PFSK-1 (cell line): ENCODE data around the gene RHOT2.

ENCODE experiments used
- FOXP2 ChIP-seq: optimal IDR thresholded peaks from 2 replicates; pipeline ENCODE3; 2011; ENCODE audit warnings: borderline replicate concordance, control low read depth, inconsistent platforms; ENCODE audit not compliant: insufficient read depth; ENCODE audit errors: extremely low read length, extremely low read depth
- POLR2AphosphoS5 ChIP-seq: IDR thresholded peaks from 2 replicates; pipeline ENCODE4 v1.6.1; 2012; ENCODE audit warnings: low read depth, mild to moderate bottlenecking, control low read depth, low read length, moderate library complexity
- SIN3A ChIP-seq: IDR thresholded peaks from 2 replicates; pipeline ENCODE4 v1.6.1; 2012; ENCODE audit warnings: mild to moderate bottlenecking, low read length, moderate library complexity, borderline replicate concordance; ENCODE audit not compliant: insufficient read depth
- TAF1 ChIP-seq: IDR thresholded peaks from 2 replicates; pipeline ENCODE4 v1.6.1; 2012; ENCODE audit warnings: low read length, control low read depth, borderline replicate concordance; ENCODE audit not compliant: insufficient read depth
- TF ChIP-seq, protein P1 (sequence below), 2 experiments: IDR thresholded peaks; 2 replicates each; pipeline versions ENCODE4 v1.6.1 to v1.8.0; 2011 to 2012; ENCODE audit warnings: low read depth in 2 of 2, low read length in 2 of 2, control low read depth in 1 of 2, inconsistent platforms in 1 of 2, mild to moderate bottlenecking in 1 of 2, moderate library complexity in 1 of 2; ENCODE audit not compliant: insufficient read depth in 1 of 2

RHOT2 gene

GRCh38 chr16:672371-672770 lies 4.4 kb downstream of the RHOT2 start:
- TF ChIP-seq, protein P1, sequence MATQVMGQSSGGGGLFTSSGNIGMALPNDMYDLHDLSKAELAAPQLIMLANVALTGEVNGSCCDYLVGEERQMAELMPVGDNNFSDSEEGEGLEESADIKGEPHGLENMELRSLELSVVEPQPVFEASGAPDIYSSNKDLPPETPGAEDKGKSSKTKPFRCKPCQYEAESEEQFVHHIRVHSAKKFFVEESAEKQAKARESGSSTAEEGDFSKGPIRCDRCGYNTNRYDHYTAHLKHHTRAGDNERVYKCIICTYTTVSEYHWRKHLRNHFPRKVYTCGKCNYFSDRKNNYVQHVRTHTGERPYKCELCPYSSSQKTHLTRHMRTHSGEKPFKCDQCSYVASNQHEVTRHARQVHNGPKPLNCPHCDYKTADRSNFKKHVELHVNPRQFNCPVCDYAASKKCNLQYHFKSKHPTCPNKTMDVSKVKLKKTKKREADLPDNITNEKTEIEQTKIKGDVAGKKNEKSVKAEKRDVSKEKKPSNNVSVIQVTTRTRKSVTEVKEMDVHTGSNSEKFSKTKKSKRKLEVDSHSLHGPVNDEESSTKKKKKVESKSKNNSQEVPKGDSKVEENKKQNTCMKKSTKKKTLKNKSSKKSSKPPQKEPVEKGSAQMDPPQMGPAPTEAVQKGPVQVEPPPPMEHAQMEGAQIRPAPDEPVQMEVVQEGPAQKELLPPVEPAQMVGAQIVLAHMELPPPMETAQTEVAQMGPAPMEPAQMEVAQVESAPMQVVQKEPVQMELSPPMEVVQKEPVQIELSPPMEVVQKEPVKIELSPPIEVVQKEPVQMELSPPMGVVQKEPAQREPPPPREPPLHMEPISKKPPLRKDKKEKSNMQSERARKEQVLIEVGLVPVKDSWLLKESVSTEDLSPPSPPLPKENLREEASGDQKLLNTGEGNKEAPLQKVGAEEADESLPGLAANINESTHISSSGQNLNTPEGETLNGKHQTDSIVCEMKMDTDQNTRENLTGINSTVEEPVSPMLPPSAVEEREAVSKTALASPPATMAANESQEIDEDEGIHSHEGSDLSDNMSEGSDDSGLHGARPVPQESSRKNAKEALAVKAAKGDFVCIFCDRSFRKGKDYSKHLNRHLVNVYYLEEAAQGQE (IDR thresholded peaks at IDR 0.05; ENCODE audit: insufficient read depth in 1 of 2, low read depth in 2 of 2, low read length in 2 of 2) = no peak
- TF ChIP-seq FOXP2 = no peak
- TF ChIP-seq SIN3A = no peak

- TF ChIP-seq SIN3A (no peak), TAF1 (no peak)
Observed at GRCh38 chr16:672851-673250, 4.9 kb downstream of the RHOT2 start.

GRCh38 chr16:673399-673991 lies 5.6 kb downstream of the RHOT2 start:
- TF ChIP-seq TAF1 = no peak

DNA sequence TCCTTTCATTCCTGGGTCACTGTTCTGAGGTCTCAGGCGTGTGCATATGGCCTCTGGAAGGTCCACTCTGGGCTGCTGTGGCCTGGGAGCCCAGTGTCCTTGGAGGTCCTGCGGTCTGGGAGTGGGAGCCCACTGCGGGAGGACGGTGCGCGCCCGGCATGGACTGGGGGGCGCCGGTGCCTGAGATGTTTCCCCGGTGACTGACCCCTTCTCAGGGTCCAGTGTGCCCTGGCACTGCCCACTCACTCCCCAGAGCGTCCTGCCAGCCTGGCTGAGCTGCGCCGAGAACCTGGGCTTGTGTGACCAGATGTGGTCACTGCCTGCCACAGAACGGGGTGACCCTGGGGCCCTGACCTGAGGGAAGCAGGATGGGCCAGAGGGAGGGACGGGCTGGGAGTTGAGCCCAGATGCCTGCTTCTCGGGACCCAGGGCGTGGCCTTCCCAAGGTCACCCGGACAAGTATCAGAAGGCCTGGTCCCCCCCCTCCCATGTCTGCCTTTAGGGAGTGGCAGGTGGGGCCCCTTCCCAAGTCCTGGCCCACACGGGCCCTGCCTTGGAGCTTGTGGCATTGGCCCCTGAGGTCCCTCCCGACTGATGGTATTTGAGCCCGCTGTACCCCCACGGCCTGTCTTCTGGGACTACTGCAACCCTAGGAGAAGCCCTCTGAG lies 6.4 kb downstream of the RHOT2 start:
- TF ChIP-seq POLR2AphosphoS5 (no peak), TAF1 (no peak), FOXP2 (no peak)

DNA sequence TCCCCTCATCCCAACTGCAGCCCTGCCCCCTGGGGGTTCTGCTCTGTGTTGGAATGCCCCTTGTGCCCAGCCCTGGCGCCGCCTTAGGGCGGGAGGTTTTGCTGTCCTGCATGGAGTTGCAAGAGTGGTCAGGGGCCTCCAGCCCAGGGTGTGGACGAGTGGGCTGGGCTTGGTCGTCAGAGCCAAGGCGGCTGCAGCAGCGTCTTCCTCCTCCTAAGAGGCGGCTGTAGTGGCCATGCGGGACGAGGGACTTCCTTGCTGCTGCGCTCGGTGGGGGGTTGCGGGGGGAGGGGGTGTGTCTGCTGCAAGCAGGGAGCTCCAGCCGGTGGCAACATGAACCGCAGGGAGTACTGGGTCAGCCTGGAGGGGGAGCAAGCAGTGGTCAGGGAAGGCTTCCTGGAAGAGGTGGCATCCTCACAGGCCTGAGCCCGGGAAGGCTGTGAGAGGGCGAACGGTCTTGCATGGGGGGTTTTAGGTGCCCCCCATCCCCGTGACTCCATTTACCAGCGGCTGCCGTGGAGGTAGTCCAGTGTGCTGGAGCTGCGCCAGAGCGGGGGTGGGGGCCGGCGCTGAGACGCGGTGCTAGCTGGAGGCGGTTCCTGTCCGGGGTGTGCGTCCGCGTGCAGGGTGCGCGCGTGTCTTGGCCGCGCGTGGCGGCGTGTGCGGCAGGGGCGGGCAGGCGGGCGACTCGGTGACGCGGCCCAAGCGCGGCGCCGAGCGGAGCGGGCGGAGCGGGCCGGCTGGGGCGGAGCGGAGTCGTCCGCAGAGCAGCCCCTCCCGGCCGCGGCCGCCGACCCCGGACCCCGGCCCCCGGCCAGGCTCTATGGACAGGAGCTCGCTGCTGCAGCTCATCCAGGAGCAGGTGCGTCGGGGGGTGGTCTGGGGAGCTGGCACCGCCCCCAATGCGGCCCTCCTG lies 7.3 kb downstream of the RHOT2 start, which contains the start of gene RHBDL1:
Gene RHBDL1 (plus strand): TSS at position 704 of the 916 bp plus-strand sequence. CDS start 120 bp downstream, at position 824.
- TF ChIP-seq TAF1 (no peak), SIN3A (no peak), POLR2AphosphoS5 (no peak; the same call in 1 of the 2 replicates), FOXP2 (no peak)
- TF ChIP-seq, protein P1 (IDR thresholded peaks at IDR 0.05; ENCODE audit: insufficient read depth in 1 of 2, low read depth in 2 of 2, low read length in 2 of 2) = no peak

- no peak for TF ChIP-seq FOXP2
- TF ChIP-seq, protein P1 (IDR thresholded peaks at IDR 0.05; ENCODE audit: insufficient read depth in 1 of 2, low read depth in 2 of 2, low read length in 2 of 2) = no peak
- no peak for TF ChIP-seq POLR2AphosphoS5
- no peak for TF ChIP-seq TAF1
- TF ChIP-seq SIN3A = no peak
Observed at GRCh38 chr16:675884-676564, 8.1 kb downstream of the RHOT2 start.
